ENCODE results near the gene IL12RB1. TPM values are rescaled to one million over a fixed set of nuclear protein-coding genes. Genes with fewer than 3 reads are reported as not detected.
A peak's percentile ranks its signal among the peaks of the same experiment; 100 is the strongest.
"Not testable (repeated sequence)": the region's sequence is repeated elsewhere in the genome, so short reads cannot be mapped to it uniquely, and the experiment has no call there.

Gene IL12RB1
- total RNA-seq, 1 experiment from 2014 or later: 0.36 TPM

DNA sequence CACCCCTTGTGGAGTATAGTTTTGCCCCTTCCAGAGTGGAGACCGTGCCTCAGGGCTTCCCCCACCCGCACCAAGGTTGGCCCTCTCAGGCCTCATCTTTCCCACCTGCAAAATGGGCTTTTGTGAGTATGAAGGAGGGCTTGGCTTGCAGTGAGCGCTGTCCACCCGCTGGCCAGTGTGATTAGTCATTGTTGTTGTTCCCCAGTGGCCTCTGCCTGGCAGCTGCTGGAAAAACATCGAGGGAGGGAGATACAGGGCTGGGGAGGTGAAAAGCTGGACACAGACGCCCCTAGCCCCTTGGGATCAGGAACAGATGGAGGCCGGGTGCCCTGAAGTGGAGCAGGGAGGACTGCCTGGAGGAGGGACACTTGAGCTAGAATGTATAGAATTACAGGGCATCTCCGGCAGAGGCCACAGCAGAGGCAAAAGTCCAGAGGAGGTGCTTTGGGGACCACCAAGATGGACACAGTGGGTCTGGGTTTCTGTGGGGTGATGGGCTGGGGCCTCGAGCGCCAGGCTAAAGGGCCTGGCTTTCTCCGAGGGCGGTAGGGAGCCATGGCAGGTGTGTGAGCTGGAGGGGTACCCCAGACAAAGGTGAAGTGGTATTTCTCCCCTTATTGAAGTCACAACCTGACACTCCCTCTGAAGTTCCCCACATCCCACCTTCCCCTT, 3.9 kb upstream of the IL12RB1 start:
- TF ChIP-seq TCF7L2 (IDR thresholded peaks at IDR 0.05; ENCODE audit: low read depth, low read length) (no peak), SIN3A (IDR thresholded peaks at IDR 0.05; ENCODE audit: borderline replicate concordance, insufficient read depth, low read depth, low read length) (no peak), POLR2AphosphoS5 (IDR thresholded peaks at IDR 0.05; ENCODE audit: low read depth, low read length) (no peak)
- TF ChIP-seq, protein P1, sequence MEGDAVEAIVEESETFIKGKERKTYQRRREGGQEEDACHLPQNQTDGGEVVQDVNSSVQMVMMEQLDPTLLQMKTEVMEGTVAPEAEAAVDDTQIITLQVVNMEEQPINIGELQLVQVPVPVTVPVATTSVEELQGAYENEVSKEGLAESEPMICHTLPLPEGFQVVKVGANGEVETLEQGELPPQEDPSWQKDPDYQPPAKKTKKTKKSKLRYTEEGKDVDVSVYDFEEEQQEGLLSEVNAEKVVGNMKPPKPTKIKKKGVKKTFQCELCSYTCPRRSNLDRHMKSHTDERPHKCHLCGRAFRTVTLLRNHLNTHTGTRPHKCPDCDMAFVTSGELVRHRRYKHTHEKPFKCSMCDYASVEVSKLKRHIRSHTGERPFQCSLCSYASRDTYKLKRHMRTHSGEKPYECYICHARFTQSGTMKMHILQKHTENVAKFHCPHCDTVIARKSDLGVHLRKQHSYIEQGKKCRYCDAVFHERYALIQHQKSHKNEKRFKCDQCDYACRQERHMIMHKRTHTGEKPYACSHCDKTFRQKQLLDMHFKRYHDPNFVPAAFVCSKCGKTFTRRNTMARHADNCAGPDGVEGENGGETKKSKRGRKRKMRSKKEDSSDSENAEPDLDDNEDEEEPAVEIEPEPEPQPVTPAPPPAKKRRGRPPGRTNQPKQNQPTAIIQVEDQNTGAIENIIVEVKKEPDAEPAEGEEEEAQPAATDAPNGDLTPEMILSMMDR (IDR thresholded peaks at IDR 0.05): no peak
- TF ChIP-seq, protein P2, sequence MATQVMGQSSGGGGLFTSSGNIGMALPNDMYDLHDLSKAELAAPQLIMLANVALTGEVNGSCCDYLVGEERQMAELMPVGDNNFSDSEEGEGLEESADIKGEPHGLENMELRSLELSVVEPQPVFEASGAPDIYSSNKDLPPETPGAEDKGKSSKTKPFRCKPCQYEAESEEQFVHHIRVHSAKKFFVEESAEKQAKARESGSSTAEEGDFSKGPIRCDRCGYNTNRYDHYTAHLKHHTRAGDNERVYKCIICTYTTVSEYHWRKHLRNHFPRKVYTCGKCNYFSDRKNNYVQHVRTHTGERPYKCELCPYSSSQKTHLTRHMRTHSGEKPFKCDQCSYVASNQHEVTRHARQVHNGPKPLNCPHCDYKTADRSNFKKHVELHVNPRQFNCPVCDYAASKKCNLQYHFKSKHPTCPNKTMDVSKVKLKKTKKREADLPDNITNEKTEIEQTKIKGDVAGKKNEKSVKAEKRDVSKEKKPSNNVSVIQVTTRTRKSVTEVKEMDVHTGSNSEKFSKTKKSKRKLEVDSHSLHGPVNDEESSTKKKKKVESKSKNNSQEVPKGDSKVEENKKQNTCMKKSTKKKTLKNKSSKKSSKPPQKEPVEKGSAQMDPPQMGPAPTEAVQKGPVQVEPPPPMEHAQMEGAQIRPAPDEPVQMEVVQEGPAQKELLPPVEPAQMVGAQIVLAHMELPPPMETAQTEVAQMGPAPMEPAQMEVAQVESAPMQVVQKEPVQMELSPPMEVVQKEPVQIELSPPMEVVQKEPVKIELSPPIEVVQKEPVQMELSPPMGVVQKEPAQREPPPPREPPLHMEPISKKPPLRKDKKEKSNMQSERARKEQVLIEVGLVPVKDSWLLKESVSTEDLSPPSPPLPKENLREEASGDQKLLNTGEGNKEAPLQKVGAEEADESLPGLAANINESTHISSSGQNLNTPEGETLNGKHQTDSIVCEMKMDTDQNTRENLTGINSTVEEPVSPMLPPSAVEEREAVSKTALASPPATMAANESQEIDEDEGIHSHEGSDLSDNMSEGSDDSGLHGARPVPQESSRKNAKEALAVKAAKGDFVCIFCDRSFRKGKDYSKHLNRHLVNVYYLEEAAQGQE (IDR thresholded peaks at IDR 0.05; ENCODE audit: insufficient read depth in 1 of 2, low read depth in 2 of 2, low read length in 1 of 2): no peak
- intact Hi-C loops (cut with micrococcal nuclease; ENCODE audit: unreplicated experiment): no loop called here
- Histone ChIP-seq H3K9me3 (ENCODE audit: control insufficient read depth, insufficient read depth, low read depth, low read length) (no peaks in the 10 kb centered on the region), H3K27ac (ENCODE audit: low read length) (no peak overlapping the region), H3K4me3 (ENCODE audit: low read depth in 2 of 2, low read length in 2 of 2) (no peak overlapping the region), H3K27me3 (ENCODE audit: control insufficient read depth, insufficient read depth, low read length) (no peaks in the 10 kb centered on the region), H3K4me1 (ENCODE audit: control insufficient read depth, insufficient read depth, low read length) (no peaks in the 10 kb centered on the region), H3K36me3 (ENCODE audit: control insufficient read depth, insufficient read depth, low read length) (no peaks in the 10 kb centered on the region)
- ATAC-seq (peak; percentile 56; the same call in 1 of the 2 replicates), DNase-seq (ENCODE audit: low read depth, low spot score) (no peak)
- ChIA-PET POLR2A (no interaction called here), CTCF (no interaction called here)
- in situ Hi-C loops (cut with HindIII; ENCODE audit: low pct_unique_long_range_greater_than_20kb, low sequenced_read_pairs): no loop called here
- no TSS peak for BruUV-seq (replicated peaks)

DNA sequence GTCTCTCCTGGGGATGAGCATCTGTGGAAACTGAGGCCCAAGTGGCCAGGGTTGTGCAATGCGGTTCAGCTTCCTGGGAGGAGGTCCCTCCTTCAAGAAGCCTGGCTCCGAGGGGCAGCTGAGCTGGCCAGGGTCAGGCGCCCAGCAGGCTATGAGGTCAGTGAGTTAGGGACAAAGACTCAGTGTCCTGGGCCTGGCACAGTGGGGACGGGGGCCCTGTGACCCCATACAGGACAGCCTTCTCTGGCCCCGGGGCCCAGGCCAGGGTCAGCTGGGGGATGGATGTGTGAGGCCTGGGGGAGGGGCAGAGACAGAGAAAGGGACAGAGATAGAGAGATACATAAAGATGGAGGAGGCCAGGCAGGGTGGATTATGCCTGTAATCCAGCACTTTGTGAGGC, 3.0 kb upstream of the IL12RB1 start:
- Histone ChIP-seq H3K9me3 (ENCODE audit: control insufficient read depth, insufficient read depth, low read depth, low read length) (no peaks in the 10 kb centered on the region), H3K4me1 (ENCODE audit: control insufficient read depth, insufficient read depth, low read length) (no peaks in the 10 kb centered on the region), H3K27ac (ENCODE audit: low read length) (no peak overlapping the region), H3K4me3 (ENCODE audit: low read depth in 2 of 2, low read length in 2 of 2) (no peak overlapping the region), H3K36me3 (ENCODE audit: control insufficient read depth, insufficient read depth, low read length) (no peaks in the 10 kb centered on the region), H3K27me3 (ENCODE audit: control insufficient read depth, insufficient read depth, low read length) (no peaks in the 10 kb centered on the region)
- ChIA-PET POLR2A (no interaction called here), CTCF (no interaction called here)
- intact Hi-C loops (cut with micrococcal nuclease; ENCODE audit: unreplicated experiment): no loop called here
- in situ Hi-C loops (cut with HindIII; ENCODE audit: low pct_unique_long_range_greater_than_20kb, low sequenced_read_pairs): no loop called here
- TF ChIP-seq POLR2AphosphoS5 (IDR thresholded peaks at IDR 0.05; ENCODE audit: low read depth, low read length) (no peak), TCF7L2 (IDR thresholded peaks at IDR 0.05; ENCODE audit: low read depth, low read length) (no peak), SIN3A (IDR thresholded peaks at IDR 0.05; ENCODE audit: borderline replicate concordance, insufficient read depth, low read depth, low read length) (no peak)
- TF ChIP-seq, protein P2 (IDR thresholded peaks at IDR 0.05; ENCODE audit: insufficient read depth in 1 of 2, low read depth in 2 of 2, low read length in 1 of 2): no peak
- TF ChIP-seq, protein P1 (IDR thresholded peaks at IDR 0.05): no peak
- ATAC-seq: no peak
- no TSS peak for BruUV-seq (replicated peaks)
- no peak for DNase-seq (ENCODE audit: low read depth, low spot score)

DNA sequence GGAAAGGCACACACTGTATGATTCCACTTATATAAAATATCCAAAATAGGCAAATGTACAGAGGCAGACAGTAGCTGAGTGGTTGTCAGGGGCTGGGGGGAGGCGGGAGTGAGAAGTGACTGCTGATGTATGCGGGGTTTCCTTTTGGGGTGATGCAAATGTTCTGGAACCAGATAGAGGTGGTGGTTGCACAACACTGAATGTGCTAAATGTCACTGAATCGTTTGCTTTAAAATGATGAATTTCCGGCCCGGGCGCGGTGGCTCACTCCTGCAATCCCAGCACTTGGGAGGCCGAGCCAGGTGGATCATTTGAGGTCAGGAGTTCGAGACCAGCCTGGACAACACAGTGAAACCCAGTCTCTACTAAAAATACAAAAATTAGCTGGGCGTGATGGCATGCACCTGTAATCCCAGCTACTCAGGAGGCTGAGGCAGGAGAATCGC, 2.4 kb upstream of the IL12RB1 start:
- BruUV-seq (replicated peaks); H3K9me3 ChIP-seq (ENCODE audit: control insufficient read depth, insufficient read depth, low read depth, low read length); intact Hi-C loops (cut with micrococcal nuclease; ENCODE audit: unreplicated experiment); H3K27me3 ChIP-seq (ENCODE audit: control insufficient read depth, insufficient read depth, low read length); H3K4me3 ChIP-seq (ENCODE audit: low read depth in 2 of 2, low read length in 2 of 2); H3K36me3 ChIP-seq (ENCODE audit: control insufficient read depth, insufficient read depth, low read length); H3K4me1 ChIP-seq (ENCODE audit: control insufficient read depth, insufficient read depth, low read length); H3K27ac ChIP-seq (ENCODE audit: low read length); in situ Hi-C loops (cut with HindIII; ENCODE audit: low pct_unique_long_range_greater_than_20kb, low sequenced_read_pairs); CTCF ChIA-PET; ATAC-seq; DNase-seq (ENCODE audit: low read depth, low spot score); POLR2A ChIA-PET: not testable (repeated sequence)
